Activated gamma-delta T cell treated with anti-CD3 and anti-CD28 coated beads, Interleukin-2, amount 50 U/mL, for 16 hours (primary cell): ENCODE data around the gene DGCR2.
"Not testable (repeated sequence)": the region's sequence is repeated elsewhere in the genome, so short reads cannot be mapped to it uniquely, and the experiment has no call there.

Experiments
- DNase-seq: peaks from one replicate; pipeline ENCODE4 v3.0.0-alpha.2; 2020; ENCODE audit warnings: low read depth

DGCR2 gene

DNA sequence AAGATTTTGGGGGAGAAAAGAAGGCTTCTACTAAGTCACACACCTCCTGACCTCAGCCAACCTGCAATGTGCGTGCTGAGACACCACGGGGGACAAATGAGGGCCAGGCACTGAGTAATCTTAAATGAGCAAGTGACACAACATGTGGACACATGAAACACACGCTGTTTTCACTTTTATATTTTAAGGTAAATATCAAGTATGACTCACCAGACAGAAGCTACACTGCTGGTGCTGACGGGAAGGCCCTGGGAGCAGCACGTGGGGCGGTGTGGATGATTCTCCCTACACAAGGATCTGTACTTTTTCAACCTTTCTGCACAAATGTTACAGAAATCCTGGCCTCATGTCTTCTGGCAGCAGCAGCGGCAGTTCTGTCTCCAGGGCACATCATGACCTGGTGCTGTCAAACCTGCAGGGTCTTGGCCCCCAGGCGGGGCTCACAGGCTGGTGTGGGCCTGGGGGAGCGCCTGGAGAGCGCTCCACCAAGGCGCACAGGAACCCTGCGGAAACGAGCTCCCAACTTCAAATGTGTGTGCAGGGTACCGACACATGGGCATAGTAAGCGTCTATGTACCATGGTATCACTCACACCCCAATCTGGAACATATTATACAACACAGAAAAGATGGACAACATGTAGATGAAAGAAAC is 61.7 kb downstream of the DGCR2 start:
- DNase-seq = no peak

DNA sequence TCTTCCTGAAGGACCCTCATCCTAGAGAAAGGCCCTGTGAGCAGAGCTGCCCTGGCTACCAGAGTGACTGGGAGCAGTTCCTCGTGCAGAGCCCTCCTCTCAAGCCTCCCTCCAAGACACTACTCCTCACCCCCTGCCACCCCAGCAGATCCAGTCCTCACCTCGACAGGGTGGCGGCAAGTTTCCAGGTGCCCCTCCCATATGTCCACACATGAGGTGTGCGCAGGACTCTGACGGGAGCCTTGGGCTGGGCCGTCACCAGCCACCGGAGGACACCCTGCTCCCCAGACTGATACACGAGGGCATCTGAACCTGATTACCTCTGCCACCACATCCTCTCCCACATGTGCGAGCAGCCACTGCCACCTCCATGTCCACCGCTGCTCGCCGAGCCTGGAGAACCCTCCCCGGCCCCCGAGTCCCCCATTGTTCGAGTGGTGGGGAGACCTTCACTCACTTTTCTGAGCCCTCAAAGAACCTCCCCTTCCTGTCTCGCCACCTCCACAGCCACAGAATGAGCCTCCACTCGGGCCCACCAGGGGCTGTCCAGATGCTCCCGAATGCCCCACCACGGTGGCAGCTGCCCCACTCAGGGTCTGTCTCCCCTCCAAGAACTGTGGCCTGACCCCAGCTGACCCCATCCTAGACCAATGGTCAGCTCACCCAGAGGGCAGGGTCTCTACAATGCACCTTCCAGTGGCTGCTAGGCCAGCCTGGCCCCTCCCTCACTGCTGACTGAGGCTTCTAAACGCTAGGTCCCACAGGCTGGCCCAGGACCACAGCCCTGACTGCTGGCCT is 62.5 kb downstream of the DGCR2 start:
- DNase-seq = no peak

DNA sequence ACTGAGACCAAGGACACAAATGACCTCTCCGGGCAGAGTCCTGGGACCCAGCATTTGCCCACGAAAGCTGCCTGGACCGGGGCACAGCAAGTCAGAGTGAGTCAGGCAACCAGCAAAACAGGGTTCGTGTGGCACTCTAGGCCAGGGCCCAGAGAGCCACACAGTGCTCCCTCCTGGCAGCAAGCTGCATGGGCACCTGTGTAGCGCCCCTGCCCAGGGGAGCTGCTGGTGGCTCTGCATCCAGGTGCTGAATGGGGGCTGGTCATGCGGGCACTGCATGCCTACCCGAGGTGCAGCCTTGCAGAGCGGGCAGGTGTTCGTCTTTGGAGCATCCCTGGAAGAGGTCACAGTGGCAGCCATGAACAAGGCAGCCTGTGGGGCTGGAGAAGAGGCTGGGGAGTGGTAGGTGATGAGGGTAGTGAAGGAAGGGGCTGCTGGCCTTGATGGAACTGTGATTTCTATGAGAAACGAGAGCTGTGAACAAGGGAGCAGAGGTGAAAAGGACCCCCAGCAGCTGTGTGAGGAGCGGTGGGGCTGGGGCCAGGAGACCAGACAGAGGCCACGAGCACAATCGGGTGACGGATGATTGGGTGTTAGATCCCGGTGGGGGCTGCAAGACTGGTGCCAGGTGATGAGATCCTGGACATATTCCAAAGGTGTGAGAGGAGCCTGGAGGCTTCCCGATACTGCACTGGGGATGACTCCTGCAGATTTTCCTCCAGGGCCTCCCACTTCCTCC is 63.3 kb downstream of the DGCR2 start:
- DNase-seq = no peak

DNA sequence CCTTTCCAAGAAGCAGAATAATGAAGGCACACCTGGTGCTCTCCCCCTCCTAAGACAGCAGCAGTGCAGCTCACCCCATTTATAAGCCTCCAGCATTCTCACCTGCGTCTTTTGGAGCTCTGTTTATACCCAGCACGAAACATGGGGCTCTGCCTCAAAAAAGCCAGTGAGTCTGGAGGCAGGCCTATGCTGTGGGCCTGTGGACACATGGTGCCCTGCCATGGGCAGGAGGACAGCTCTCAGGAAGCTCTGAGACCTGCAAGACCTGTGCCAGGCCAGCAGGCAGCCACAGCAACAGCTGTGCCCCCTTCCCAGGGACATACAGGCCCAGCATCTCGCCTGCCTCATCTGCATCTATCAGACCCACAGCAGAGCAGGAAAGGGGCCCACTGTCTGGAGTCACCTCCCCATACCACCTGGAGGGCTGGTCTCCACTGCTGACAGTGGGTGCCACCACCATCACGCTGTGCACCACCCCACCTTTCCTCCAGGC is 64.2 kb downstream of the DGCR2 start:
- no peak for DNase-seq

DNA sequence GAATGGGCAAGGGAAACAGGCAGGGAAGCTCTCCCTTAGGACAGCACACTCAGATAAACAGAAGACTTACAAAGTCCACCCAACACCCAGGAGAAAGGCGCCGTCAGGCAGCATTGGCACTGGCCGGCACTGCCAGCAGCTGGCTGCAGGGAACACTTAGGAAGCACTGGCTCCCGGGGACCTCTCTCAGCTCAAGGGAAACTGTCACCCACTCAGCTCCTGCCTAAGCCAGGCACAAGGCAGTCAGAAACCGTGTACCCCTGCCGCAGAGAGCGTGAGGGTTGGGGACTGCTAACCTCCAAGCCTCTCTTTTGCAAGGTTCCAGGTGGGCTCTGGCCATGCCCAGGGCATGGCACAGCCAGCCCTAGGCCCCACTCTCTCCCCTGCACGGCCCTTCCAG is 64.7 kb downstream of the DGCR2 start:
- DNase-seq = no peak

DNA sequence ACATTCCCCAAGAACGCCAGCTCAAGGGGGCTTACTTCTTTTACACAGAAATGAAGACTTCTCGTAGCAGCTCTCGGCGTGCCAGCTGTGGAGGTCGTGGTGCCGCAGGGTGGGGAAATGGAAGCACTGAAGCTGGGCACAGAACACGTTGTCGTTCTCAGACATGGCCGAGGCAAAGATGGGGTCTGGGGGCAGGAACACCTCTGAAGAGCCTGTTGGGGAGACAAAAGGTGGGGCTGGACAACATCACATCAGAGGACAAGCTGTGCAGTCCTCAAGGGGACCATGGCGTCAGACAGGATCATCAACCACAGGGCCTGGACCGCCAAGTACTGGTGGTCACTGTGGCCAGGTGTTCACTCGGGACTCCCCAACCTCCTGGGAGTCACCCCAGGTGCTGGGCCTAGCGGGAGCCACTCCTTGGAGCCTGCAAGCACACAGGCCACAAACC is 65.2 kb downstream of the DGCR2 start:
- DNase-seq = no peak

DNA sequence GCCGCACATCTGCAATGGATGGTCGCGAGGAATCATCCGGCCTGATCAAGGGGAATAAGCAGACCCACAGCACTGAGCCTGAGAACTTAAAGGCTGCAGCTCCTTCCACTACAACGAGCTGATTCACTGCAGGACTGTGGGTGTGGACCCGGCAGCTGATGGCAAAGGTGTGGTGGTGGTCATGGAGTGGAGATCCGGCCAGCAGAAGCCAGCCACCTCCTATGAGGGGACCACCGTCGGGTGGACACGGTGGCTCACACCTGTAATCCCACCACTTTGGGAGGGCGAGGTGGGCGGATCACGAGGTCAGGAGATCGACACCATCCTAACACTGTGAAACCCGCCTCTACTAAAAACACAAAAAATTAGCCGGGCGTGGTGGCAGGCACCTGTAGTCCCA is 66.4 kb downstream of the DGCR2 start:
- no peak for DNase-seq

DNA sequence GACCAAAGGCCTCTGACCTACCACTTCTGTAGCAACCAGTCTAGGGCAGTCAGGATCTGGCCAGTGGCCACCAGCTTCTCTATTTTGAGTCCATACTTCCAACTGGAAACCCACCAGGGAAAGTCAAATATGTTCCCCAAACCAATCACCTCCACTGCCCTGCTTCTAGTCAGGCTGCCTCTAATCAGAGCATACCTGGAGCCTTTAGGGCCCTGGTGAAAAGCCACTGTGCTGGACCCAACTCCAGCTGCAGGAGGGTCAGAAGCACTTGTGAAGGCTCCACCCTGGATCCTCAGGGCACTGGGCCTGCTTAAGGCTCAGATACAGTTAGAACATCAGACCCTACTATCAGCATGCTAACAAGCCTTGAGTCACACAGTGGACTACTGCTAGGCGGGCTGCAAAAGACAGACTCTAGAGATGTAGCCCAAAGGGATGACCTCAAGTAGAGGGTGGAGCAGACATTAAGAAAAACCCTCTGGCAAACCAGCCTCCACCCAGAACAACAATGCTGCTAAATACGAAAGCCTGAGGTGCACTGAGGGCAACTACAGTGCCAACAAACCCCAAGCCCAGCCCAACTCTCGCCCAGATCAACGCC is 69.2 kb downstream of the DGCR2 start:
- DNase-seq = no peak

DNA sequence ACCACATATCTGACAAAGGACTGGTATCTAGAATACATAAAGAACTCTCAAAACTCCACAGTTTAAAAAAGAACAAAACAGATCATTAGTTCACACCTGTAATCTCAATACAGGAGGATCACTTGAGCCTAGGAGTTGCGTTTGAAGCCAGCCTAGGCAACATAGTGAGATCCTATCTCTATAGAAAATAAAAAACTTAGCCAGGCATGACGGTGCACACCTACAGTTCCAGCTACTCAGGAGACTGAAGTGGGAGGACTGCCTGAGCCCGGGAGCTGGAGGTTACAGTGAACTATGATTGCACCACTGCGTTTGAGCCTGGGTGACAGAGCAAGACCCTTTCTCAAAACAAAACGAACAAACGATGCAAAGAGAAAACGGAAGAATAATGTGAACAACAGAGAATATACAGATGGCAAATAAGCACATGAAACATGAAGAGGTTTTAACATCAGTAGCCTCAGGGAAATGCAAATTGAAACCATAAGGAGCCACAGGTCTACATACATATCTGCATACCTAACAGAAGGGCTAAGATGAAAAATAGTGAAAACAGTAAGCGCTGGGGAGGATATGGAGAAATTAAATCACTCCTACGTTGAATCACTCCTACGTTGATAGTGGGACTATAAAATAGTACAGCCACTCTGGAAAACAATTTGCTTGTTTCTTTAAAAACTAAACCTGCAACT is 70.7 kb downstream of the DGCR2 start:
- DNase-seq = no peak

DNA sequence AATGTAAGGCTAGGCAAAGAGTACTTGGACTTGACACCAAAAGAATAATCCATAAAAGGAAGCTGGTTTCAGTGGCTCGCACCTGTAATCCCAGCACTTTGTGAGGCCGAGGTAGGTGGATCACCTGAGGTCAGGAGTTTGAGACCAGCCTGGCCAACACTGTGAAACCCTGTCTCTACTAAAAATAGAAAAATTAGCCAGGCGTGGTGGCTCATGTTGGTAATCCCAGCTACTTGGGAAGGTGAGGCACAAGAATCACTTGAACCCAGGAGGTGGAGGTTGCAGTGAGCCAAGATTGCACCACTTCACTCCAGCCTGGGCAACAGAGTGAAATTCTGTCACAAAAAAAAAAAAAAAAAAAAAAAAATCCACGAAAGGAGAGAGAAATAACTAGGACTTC is 71.4 kb downstream of the DGCR2 start:
- DNase-seq = not testable (repeated sequence)

DNA sequence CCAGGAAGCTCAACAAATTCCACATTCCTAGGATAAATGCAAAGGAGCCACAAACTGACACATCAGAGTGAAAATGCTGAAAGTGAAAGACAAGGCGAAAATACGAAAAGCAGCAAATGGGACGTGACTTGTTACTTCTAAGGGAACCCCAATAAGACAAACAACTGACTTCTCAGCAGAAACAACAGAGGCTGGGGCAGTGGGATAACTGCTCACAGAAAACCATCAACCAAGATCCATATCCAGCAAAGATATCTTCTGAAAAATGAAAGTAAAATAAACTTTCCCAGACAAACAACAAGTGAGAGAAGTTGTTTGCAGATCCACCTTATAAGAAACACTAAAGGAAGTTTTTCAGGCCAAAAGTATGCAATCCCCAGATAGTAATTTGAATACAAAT is 72.1 kb downstream of the DGCR2 start:
- DNase-seq = no peak

DNA sequence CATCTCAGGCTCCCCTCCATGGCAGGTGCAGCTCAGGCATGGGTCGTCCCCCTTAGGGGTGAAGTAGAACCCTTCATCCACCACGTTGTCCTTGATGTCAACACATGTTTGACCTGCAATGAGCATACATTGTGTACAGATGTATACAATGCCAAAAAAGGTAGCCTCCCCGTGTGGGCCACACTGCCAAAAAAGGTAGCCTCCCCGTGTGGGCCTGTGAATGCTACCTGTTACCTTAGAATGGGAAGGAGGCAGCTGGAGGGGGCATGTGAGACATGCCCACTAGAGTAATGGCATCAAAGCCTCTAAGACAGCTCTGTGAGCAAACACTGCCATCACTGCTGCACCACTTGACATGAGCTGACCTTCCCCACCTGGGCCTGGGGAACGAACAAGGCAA is 73.7 kb downstream of the DGCR2 start:
- no peak for DNase-seq

DNA sequence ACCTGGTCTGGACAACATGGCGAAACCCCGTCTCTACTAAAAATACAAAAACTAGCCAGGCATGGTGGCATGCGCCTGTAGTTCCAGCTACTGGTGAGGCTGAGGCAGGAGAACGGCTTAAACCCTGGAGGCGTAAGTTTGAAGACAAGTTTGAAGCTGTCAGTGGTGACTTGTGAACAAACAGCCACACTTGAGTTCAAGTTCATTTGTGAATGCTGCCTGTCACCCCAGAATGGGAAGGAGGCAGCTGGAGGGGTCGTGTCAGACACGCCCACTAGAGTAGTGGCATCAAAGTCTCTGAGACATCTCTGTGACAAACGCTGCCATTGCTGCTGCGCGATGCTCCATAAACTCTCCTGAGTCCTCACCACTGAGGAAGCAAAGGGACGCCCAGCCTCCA is 74.2 kb downstream of the DGCR2 start:
- DNase-seq = no peak

DNA sequence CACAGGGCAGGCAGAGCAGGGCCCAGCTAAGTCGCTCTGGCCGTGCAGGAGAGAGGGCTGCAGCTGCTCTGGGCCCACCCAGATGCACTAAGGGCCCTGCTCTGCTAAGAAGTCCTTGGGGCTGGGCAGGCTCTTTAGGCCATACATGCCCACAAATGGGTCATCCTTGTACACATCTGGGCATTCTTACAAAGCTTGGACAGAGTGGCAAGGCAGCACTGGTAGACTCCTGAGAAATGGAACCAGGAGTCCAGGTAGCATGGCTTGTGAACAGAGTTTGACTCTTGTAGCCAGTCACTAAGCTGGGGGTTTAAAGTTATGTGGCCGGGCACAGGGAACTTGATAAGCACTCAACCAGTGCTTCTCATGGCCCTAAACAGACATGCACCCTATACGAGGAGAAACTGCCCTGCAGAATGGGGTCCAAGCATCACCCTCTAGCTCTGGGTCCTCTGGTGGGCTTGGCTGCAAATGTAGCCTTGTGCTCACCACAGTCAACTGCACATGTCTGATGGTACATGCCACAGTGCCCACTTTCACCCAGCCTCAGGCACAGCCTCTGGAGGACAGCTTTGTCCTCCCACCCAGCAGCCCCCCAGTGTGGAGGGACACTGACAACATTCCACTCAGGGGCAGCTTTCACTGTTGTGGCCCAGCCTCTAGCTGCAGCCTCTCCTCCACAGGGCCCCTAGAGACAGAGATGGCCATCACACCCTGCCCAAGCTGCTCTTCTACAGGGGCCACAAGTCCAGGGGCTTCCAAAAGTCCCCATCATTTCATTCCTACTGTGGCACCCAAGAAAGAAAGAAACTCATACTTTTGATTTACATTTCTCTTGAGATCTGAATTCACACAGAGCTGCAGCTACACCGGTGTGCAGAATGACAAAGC is 75.2 kb downstream of the DGCR2 start:
- DNase-seq = no peak

DNA sequence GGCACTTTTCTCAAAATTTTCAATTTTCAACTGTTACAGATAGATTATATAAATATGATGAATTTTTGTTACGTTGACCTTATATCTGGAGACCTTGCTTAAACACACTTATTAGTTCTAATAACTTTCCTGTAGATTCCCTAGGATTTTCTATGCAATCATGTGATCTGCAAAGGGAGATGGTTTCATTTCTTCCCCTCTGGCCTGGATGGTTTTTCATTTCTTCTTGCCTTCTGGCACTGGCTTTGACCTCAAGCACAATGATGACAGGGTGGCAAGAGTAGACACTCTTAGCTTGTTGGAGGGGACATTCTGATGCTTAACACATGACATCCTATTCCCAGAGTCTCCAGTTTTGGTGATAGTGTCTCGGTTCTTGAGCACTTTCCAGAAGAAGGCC is 75.9 kb downstream of the DGCR2 start:
- DNase-seq = no peak

DNA sequence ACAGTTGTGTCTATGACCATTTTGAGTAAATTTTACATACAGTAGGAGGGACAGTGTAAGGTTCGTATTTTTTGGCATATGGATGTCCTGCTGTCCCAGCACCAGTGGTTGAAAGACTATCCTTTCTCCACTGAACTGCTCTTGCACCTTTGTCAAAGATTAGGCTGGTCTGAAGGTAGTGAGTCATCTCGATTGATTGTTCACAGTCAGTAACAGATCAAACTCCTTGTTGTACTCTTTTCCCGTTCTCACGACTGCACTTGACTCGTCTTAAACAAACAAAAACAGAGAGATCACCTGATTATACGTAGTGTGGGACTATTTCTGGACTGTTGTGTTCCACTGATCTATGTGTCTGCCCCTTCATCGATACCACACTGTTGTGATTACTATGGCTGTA is 77.1 kb downstream of the DGCR2 start:
- no peak for DNase-seq

DNA sequence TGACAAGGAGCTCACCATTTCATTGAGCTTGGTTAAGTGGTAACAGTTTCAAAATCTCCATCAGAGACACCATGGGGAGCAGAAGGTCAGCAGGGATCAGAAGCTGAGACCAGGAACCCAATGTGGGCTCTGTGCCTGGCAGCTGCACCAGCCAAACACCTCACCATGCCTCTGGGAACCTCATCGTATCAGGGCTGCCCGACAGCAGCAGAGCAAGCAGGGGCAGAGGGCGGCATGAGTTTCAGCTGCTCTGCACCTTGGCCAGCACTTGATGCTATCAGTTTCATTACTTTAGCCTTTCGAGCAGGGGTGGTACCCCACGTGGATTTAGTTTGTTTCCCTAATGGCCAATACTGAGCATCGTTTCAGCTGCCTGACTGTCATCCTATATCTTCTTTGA is 77.8 kb downstream of the DGCR2 start:
- DNase-seq = no peak

DNA sequence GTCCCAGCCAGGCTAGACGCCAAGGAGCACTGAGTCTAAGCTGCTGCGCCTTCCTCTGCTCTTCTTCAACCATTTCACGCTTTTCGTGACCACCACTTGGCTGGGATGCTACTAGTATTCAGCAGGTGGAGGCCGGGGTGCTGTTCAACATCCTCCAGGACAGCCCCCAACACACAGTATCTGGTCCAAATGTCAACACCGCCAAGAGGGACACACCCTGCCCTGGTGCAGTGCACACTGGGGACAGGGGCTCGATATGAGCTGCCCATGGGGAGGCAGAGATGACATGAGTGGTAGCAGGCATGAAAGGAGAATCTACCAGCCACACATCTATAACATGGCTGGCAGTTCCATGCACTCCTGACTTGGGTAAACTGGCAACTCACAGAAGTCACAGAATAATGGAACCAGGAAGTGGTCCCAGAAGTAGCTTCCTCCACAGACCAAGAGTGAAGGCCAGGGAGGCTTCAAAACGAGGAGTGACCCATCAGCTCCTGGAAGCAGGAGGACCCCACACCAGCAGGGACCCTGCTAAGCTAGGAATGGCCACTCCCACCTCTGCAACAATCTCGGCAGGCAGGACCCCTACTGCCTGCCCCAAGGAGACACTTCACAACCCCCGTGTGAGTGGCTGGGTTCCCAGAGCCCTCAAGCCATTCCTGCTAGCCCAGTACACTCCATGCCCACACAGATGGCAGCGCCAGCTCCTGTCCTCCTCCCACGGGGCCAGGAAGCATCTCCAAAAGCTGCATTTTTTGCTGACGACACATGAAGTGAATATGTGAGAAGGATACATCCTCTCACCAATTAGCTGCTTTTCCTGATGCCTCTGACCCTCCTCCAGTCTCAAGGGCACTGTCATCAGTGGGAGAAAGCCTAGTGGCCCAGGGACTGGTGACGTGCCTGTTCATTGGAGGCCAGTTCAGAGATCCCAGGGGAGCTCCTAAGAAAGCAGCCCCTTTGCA is 78.8 kb downstream of the DGCR2 start:
- DNase-seq = no peak

DNA sequence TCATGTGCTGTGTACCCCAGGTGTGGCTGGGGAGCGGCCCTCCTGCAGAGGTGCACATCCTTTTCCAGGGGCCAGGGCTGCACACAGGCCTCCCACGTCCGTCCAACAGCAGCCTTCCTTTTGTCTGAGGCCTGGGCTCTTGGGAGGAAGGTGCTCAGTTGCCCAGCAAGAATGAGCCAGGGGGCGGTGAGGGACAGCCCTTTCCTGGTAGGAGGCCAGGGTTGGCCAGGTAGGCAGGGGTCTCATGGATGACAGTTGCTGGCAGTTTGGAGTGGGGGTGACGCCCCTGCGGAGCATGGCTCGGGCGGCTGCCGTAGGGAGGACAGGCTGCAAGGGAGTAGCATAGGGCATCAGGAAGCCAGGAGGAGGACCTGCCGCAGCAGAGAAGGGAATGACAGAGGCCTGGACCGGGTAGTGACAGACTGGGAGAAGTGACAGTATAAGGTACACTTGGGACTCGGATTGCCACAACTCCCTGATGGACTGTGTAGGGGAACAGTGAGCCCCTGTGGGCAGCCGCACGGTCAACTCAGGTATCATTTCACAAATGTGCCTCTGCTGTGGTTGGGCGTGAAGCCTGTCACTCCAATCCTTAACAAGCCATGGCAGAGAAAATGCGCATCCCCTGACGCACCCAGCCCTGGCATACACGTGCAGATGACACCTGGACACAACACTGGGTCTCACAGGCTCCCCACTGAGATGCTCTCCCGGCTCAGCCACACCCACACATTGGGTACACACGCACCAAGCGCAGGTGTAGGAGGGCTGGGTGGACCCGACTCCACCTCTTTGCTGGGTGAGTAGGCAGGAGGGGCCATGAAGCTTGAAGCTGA is 79.7 kb downstream of the DGCR2 start:
- no peak for DNase-seq
